MM.1S (cell line): ENCODE results near the gene MMP23B.

Experiments used
- DNase-seq: peaks from one replicate; pipeline ENCODE4 v3.0.0-alpha.2; 2015
- H2AFZ ChIP-seq: fragments of 300-600 bp; sonication (generic); 2 replicates; pipeline ENCODE4 v1.6.0; 2016; ENCODE audit warnings: antibody characterized with exemption, low read length
- H3F3A ChIP-seq: fragments of 300-600 bp; sonication (generic); 2 replicates; pipeline ENCODE4 v1.6.1; 2016; ENCODE audit warnings: mild to moderate bottlenecking, antibody characterized with exemption, low read length, moderate library complexity, mixed read lengths; ENCODE audit not compliant: insufficient read depth
- H3K27ac ChIP-seq: fragments of 300-600 bp; sonication (generic); 2 replicates; pipeline ENCODE4 v1.5.1; 2016; ENCODE audit warnings: mild to moderate bottlenecking, low read length
- H3K27me3 ChIP-seq: fragments of 300-600 bp; sonication (generic); replicated peaks from 2 replicates; pipeline ENCODE4 v1.6.0; 2016; ENCODE audit warnings: low read length; ENCODE audit not compliant: insufficient read depth
- H3K36me3 ChIP-seq: fragments of 300-600 bp; sonication (generic); replicated peaks from 2 replicates; pipeline ENCODE4 v1.6.1; 2016; ENCODE audit warnings: mild to moderate bottlenecking, low read length, mixed read lengths; ENCODE audit not compliant: insufficient read depth
- H3K4me1 ChIP-seq: fragments of 300-600 bp; sonication (generic); 2 replicates; pipeline ENCODE4 v1.6.1; 2016; ENCODE audit warnings: low read length, mixed read lengths
- H3K4me2 ChIP-seq: fragments of 300-600 bp; sonication (generic); 2 replicates; pipeline ENCODE4 v1.6.0; 2016; ENCODE audit warnings: low read depth, low read length
- H3K4me3 ChIP-seq: fragments of 300-600 bp; sonication (generic); 2 replicates; pipeline ENCODE4 v1.5.1; 2016; ENCODE audit warnings: low read length, mixed read lengths
- H3K79me2 ChIP-seq: fragments of 300-600 bp; sonication (generic); 2 replicates; pipeline ENCODE4 v1.6.1; 2016; ENCODE audit warnings: mixed run types, low read length, mixed read lengths
- H3K9ac ChIP-seq: fragments of 300-600 bp; sonication (generic); 2 replicates; pipeline ENCODE4 v1.6.1; 2016; ENCODE audit warnings: low read length, mixed read lengths
- H3K9me2 ChIP-seq: fragments of 300-600 bp; sonication (generic); replicated peaks from 2 replicates; pipeline ENCODE4 v1.6.1; 2016; ENCODE audit warnings: mild to moderate bottlenecking, low read length, mixed read lengths; ENCODE audit not compliant: insufficient read depth
- H3K9me3 ChIP-seq: fragments of 300-600 bp; sonication (generic); replicated peaks from 2 replicates; pipeline ENCODE4 v1.6.1; 2016; ENCODE audit warnings: mild to moderate bottlenecking, low read length, mixed read lengths; ENCODE audit not compliant: insufficient read depth
- H4K20me1 ChIP-seq: fragments of 300-600 bp; sonication (generic); 2 replicates; pipeline ENCODE4 v1.6.1; 2016; ENCODE audit warnings: mild to moderate bottlenecking, low read length, moderate library complexity, mixed read lengths; ENCODE audit not compliant: insufficient read depth
- EZH2 ChIP-seq: fragments of 300-600 bp; sonication (generic); optimal IDR thresholded peaks from 2 replicates; pipeline ENCODE3; 2017; ENCODE audit warnings: low read depth, mild to moderate bottlenecking, antibody characterized with exemption, low read length, mixed read lengths
- EZH2phosphoT487 ChIP-seq: fragments of 300-600 bp; sonication (generic); IDR thresholded peaks from 2 replicates; pipeline ENCODE4 v1.6.1; 2018; ENCODE audit warnings: antibody characterized with exemption, low read length
- TF ChIP-seq, protein P1 (sequence below): fragments of 300-600 bp; sonication (generic); IDR thresholded peaks from 2 replicates; pipeline ENCODE4 v1.5.1; 2016; ENCODE audit warnings: antibody characterized with exemption, low read length, mixed read lengths

The MMP23B gene

DNA sequence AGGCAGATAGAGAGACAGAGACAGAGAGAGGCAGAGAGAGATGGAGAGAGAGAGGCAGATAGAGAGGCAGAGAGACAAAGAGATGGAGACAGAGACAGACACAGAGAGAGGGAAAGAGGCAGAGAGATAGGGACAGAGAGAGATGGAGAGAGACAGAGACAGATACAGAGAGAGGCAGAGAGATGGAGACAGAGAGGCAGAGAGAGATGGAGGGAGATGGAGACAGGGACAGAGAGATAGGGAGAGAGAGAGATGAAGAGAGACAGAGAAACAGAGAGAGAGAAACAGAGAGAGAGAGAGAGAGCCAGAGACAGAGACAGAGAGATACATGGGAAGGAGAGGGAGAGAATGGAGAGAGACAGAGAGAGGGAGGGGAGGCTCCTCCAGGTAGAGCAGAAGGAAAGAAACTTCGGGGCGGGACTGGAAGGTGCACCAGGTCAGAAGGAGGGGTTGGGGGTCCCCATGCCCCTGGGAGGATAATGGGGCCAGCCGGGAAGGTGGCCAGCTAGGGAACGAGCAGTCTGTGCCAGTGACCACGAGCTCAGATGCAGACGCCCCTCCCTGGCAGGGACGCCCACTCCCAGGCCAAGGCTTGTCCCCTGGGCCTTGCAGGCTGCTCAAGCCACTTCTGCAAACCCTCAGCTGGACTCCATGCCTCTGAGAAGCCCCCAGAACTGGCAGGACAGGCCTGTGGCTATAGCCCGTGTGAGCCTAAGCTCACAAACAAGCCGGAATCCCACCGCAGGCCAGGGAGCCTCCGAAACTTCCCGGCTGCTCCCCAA lies 35.3 kb upstream of the MMP23B start:
- Histone ChIP-seq H3K4me3 (no peak overlapping the region), H3K4me1 (peaks cover under 1% of the 10 kb centered on the region; the same call in 1 of the 2 replicates), H3K27ac (no peak overlapping the region), H3K9me3 (no peaks in the 10 kb centered on the region), H3K9ac (no peak overlapping the region), H3K4me2 (no peak overlapping the region), H3K9me2 (no peaks in the 10 kb centered on the region), H2AFZ (no peak overlapping the region), H4K20me1 (no peaks in the 10 kb centered on the region), H3K79me2 (no peaks in the 10 kb centered on the region), H3K27me3 (peaks cover 61% of the 10 kb centered on the region), H3K36me3 (no peaks in the 10 kb centered on the region), H3F3A (no peaks in the 10 kb centered on the region)
- DNase-seq: no peak
- TF ChIP-seq, protein P1, sequence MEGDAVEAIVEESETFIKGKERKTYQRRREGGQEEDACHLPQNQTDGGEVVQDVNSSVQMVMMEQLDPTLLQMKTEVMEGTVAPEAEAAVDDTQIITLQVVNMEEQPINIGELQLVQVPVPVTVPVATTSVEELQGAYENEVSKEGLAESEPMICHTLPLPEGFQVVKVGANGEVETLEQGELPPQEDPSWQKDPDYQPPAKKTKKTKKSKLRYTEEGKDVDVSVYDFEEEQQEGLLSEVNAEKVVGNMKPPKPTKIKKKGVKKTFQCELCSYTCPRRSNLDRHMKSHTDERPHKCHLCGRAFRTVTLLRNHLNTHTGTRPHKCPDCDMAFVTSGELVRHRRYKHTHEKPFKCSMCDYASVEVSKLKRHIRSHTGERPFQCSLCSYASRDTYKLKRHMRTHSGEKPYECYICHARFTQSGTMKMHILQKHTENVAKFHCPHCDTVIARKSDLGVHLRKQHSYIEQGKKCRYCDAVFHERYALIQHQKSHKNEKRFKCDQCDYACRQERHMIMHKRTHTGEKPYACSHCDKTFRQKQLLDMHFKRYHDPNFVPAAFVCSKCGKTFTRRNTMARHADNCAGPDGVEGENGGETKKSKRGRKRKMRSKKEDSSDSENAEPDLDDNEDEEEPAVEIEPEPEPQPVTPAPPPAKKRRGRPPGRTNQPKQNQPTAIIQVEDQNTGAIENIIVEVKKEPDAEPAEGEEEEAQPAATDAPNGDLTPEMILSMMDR: no peak
- TF ChIP-seq EZH2phosphoT487: no peak

DNA sequence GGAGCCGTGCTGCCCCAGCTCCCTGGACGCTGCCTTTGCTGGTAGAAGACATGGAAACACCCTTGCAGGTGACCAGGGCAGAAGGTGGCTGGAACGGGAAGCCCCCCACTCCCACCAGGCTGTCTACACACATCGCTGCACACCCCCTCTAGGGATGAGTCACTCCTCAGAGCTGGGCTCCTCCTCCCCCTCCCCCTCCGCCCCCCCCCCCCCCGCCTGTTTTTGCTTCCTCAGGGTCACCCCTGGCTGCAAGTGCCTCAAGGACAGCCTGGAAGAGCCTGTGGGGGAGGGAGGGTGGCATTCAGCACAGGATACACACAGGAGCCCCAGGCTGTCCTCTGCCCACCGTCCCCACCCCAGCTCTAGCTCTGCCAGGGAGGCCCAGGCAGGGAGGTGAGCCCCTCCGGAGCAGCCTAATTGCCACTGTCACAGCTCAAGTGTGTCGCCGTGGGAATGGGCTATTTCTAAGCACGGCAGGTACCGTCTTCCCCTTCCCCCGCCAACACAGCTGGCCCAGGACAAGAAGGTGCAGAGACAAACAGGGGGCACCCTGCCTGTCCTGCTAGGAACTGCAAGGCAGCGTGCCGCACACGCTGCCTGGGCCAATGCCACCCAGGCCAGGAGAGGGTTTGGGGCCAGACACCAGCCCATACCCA lies 34.6 kb upstream of the MMP23B start:
- no peaks in the 10 kb centered on the region for H3K9me2 ChIP-seq
- TF ChIP-seq EZH2phosphoT487: no peak
- TF ChIP-seq, protein P1: peak; percentile 31
- H4K20me1 ChIP-seq: no peaks in the 10 kb centered on the region
- H3K9ac ChIP-seq: no peak overlapping the region
- H3K79me2 ChIP-seq: no peaks in the 10 kb centered on the region
- no peak overlapping the region for H2AFZ ChIP-seq
- peaks cover 8% of the 10 kb centered on the region for H3K4me1 ChIP-seq
- no peaks in the 10 kb centered on the region for H3K9me3 ChIP-seq
- no peaks in the 10 kb centered on the region for H3K36me3 ChIP-seq
- H3K27ac ChIP-seq: no peak overlapping the region
- H3K4me2 ChIP-seq: no peak overlapping the region
- no peak overlapping the region for H3K4me3 ChIP-seq
- peaks cover 57% of the 10 kb centered on the region for H3K27me3 ChIP-seq
- DNase-seq: no peak
- H3F3A ChIP-seq: peaks cover 7% of the 10 kb centered on the region; the same call in 1 of the 2 replicates

DNA sequence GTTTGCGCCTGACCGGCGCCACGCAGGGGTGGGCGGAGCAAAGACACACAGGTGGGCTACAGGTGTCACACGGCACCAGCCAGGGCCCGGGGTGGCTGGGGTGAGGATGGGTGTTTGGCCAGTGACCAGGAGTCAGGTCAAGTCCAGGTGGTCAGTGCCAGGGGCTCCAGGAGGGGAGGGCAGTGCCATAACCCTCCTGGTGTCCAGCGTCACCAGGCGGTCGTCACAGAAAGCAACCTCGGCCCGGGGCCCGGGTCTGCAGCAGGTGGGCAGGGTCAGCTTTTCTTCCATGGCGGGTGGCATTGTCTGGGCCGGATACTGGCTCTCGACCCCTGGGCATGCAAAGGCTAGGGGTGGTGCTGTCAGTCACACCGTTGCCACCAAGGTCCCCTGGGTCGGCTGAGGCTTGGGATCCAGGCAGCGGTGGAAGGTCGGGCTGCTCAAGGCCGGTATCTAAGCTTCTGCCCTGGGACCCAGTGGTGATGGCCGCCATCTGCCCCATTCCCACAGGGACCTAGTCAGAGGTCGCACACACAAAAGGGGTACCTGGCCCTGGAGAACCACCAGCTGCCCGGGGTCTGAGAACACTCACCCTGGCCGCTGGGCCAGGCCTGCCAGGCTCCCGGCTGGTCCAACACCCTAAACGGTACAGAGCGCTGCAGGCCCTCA lies 33.8 kb upstream of the MMP23B start:
- no peak for DNase-seq
- Histone ChIP-seq H3K79me2 (no peaks in the 10 kb centered on the region), H3K9ac (no peak overlapping the region), H3K27ac (no peak overlapping the region), H3K36me3 (no peaks in the 10 kb centered on the region), H2AFZ (no peak overlapping the region), H3K27me3 (peaks cover 56% of the 10 kb centered on the region), H3F3A (peaks cover 12% of the 10 kb centered on the region; the same call in 1 of the 2 replicates), H4K20me1 (no peaks in the 10 kb centered on the region), H3K9me3 (no peaks in the 10 kb centered on the region), H3K9me2 (no peaks in the 10 kb centered on the region), H3K4me2 (no peak overlapping the region), H3K4me1 (peaks cover 15% of the 10 kb centered on the region), H3K4me3 (no peak overlapping the region)
- TF ChIP-seq, protein P1: no peak
- TF ChIP-seq EZH2phosphoT487 (no peak), EZH2 (no peak)
